ENCODE data around the gene GMDS.

The GMDS gene

GRCh38 chr6:2203264-2203663 is 42.1 kb downstream of the GMDS start:
- no peak for DNase-seq

- DNase-seq: no peak
Measured at GRCh38 chr6:2197984-2198383, 47.4 kb downstream of the GMDS start.

DNA sequence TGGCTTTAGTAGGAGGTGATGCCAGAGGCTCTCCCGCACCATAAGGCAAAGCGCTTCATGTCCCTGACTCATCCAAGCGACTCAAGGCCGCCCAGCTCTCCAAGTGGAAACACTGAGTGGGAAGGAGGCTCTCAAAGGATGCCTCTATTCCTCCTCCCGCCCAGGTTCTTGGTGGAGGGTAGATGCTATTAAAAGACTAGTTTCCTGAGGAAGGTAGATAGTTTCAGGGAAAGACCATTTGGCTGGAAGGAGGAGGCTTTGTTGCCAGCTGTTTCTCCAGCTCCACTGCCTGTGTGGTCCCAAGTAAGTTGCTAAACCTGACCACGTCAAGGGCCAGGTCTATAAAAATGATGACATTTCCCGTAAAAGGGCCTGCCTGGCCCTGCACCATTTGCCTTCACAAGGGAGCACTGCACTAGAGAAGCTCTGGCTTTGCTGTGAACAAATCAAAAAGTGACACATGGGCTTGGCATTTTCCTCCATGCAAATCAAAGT is 48.2 kb downstream of the GMDS start:
- no peak for DNase-seq

DNA sequence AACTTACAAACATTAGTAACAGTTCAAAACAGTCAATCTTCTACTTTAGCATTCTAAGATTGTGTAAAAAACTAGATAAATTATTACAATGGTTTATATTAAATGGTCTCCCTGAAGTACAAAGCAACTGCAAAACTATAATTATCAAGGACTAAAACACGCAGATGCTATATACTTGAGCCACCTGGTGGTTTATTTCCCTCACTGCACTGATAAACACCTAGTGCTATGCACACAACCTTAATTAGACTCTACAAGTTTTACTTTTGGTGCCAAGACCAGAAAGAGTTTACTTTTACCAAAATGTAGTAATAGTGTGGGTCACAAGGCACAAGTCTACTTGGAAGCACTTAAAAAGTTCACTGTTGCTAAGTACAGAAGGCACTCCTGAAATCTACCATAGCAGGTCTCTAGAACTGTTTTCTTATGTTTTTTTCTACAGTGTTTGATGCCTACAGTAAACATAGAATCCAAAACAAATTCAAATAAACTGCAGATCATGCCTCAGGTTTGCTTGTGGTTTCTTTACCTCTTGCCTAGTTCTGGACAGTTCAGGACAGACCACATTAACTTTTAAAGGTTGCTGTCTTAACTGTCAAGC is 49.2 kb downstream of the GMDS start:
- no peak for DNase-seq

DNA sequence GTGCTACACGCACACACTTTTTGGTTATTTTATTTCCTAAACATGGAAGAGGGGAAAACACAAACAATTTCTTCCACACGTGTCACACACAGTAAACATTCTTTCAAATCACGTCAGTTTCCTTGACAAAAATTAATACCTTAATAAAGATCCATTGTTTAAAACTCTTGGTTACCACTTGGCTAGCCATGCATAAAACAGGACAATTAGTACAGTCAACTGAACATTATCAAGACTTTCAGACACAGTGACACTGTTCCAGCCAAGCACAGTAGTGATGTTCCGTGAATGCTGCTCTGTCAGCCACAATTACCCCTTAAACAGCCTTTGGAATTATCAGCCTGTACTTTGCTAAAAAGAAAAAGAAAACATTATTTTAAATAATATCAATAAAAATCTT is 50.8 kb downstream of the GMDS start:
- no peak for DNase-seq

DNA sequence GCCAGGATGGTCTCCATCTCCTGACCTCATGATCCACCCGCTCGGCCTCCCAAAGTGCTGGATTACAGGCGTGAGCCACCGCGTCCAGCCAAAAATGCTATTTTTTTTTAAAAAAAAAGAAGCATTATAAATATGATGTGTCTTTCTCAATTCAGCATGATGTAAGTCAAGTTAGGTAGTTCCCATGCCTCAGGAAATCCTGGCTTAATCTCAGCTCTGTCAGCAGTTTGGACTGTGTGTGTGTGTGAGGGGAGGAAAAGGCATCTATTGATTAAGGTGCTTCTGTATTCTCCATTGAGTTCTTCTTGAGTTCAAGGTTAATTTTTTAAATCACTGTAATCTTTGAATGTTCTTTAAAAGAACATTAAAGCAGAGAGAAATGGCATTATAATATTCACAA is 51.5 kb downstream of the GMDS start:
- DNase-seq: no peak

- DNase-seq: no peak
Measured at GRCh38 chr6:2192976-2193375, 52.4 kb downstream of the GMDS start.

- DNase-seq: no peak
Measured at GRCh38 chr6:2191390-2191740, 54.0 kb downstream of the GMDS start.

DNA sequence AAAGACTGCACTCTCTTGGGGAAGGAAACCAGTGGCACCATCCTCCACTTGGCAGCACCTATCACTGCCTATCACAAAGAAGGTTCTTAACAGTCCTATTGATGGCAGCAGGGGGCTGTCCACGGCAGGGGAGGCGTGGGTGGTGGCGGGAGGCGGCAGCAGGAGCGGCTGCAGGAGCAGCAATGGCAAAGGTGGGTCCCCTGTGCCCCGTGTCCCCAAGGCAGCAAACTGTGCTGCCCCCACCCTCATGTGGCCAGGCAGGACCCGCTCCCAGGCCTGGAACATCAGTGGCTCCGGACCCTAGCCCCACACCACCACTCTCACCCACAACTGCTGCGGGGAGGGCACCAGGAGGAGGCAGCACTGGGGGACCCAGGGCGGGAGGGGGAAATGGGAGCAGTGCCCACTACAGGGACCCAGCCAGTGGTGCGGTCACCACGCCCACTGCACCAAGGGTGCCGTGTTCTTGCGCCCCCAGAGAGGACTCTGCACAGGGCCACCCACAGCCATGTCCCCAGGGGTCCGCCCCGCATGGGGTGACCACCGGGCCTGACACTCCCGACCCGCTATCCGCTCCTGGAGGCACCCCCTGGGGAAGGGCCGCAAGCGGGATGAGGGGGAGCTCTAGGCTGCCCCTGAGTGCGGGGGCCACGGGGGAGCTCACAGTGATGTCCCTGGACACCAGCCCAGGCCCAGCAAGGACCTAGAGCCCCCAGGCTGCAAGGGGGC is 54.6 kb downstream of the GMDS start:
- DNase-seq: no peak

GRCh38 chr6:2188856-2189384 is 56.5 kb downstream of the GMDS start:
- no peak for DNase-seq

GRCh38 chr6:2188397-2188796 is 57.0 kb downstream of the GMDS start:
- DNase-seq: no peak

- no peak for DNase-seq
Measured at GRCh38 chr6:2187826-2188225, 57.6 kb downstream of the GMDS start.

DNA sequence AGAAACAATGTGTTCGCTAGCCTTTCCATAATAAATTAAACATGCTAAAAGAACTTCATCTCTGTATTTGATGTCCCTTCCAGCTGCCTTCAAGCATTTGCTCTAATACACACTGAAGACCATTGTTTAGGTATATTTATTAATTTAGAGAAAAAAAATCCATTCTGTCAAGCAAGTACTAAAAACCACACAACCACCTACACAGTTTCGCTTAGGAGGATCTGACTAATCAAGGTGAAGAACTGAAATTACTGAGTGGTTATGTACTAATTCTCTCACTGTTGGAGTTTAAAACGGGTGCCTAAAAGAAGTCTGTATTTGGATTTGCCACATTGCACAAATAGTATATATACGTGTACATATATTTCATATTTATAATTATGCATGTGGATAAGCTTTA is 58.9 kb downstream of the GMDS start:
- DNase-seq: no peak

GRCh38 chr6:2185466-2185865 is 59.9 kb downstream of the GMDS start:
- no peak for DNase-seq

- DNase-seq: no peak
Measured at GRCh38 chr6:2184700-2185455, 60.5 kb downstream of the GMDS start.

- DNase-seq: no peak
Measured at GRCh38 chr6:2183752-2184151, 61.7 kb downstream of the GMDS start.

DNA sequence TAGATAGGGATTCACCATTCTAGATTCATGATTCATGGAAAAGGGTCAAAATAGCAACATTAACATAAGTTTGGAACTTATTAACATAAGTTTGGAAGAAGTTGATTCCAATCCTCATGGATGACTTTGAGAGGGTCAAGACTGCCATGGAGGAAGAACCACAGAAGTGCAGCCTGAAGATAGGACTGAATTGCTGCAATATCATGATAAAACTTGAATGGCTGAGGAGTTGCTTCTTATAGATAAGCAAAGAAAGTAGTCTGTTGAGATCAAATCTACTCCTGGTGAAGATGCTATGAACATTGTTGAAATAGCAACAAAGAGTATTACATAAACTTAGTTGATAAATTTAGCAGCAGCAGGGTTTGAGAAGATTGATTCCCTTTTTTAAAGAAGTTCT is 62.2 kb downstream of the GMDS start:
- no peak for DNase-seq

GRCh38 chr6:2182251-2182650 is 63.2 kb downstream of the GMDS start:
- DNase-seq: no peak

- DNase-seq: no peak
Measured at GRCh38 chr6:2181567-2181966, 63.8 kb downstream of the GMDS start.

DNA sequence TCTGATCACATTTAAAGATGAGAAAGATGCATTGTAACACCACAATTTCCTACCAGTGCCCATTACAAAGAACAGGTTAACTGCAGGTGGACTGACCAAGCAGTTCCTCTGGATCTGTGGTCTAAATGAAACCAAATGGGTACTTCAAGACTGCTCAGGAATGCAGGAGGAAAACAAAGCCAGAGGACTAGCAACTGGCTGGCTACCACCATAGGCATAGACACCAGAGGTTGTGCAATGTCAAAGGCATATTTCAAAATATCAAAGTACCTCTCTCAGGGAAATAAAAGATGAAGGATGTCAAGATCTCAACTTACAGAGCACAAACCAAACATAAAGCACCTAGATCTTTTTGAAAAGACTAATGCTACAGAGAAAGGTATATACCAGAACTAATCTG is 65.5 kb downstream of the GMDS start:
- DNase-seq: no peak

DNA sequence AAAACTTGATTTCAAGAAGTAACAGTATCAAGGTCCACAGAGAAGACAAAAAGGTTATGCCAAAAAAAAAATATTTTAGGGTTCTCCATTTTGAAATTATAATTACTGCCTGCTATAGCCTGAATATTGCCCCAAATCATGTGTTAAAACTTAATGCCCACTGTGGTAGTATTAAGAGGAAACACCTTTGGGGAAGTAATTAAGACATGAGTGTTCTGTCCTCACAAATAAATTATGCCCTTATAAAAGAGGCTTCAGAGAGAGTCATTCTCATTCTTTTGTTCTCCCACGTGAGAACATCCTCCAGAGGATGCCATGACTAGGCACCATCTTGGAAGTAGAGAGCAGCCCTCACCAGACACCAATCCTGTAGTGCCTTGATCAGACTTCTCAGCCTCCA is 66.2 kb downstream of the GMDS start:
- no peak for DNase-seq

- DNase-seq: no peak
Measured at GRCh38 chr6:2178125-2178524, 67.3 kb downstream of the GMDS start.

DNA sequence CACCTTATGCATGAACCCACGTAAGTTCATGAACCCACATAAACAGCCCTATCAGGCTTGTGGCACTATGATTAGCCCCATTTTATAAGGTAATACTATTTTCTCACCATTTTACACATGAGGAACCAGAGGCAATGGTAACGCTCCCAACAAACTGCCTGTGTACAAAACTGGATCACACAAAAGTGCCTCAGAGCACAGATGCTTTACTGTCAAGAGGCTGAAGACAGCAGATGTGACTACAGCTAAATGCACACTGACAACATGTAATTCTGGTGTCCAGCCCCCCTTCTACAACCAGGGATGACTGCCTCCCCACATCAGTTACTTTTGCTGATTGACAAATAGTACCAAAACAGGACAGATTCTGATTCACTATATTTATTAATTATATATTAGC is 69.6 kb downstream of the GMDS start:
- no peak for DNase-seq

Measured in 8988T (cell line).